ENCODE results near the gene FRRS1L. TPM values are rescaled to one million over a fixed set of nuclear protein-coding genes. Genes with fewer than 3 reads are reported as not detected.

Gene FRRS1L
- total RNA-seq, 1 experiment from 2014 or later, result not detected

DNA sequence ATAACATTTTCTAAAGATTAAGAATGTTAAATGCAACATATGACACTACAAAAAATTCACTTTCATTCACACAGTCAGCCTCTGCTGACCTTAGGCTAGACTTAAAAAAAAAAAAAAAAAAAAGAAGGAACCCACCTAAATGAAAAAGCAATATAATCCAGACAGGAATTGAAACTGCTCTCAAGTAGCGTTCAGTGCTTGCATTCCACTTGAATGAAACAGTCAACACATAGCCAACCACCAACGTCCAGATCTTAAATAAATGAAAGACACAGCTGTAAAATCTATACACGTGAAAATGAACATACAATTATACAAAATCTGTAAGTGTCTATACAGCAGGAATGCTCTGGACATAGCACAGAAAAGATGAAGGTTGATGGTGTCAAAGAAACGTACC, 58.7 kb downstream of the FRRS1L start:
- intact Hi-C loops (cut with micrococcal nuclease; ENCODE audit: unreplicated experiment), result loop anchor here (10.0 kb wide), 1 partner anchor 146 kb away; no protein-coding TSS in a partner anchor
- TF ChIP-seq CTCF (conservative IDR thresholded peaks at IDR 0.05) (no peak), EZH2 (IDR thresholded peaks at IDR 0.05; ENCODE audit: low read depth) (no peak)
- BruUV-seq (replicated peaks), result no TSS peak
- Histone ChIP-seq H3F3A (ENCODE audit: insufficient read depth, low read depth) (peaks cover 45% of the 10 kb centered on the region), H3K4me1 (replicated peaks; ENCODE audit: insufficient read depth) (peaks cover 70% of the 10 kb centered on the region), H3K36me3 (ENCODE audit: low read depth) (peaks cover 23% of the 10 kb centered on the region), H3K9me2 (ENCODE audit: insufficient read depth) (no peaks in the 10 kb centered on the region), H3K79me2 (ENCODE audit: low read depth) (peaks cover 98% of the 10 kb centered on the region), H3K9me3 (ENCODE audit: insufficient read depth, low read depth) (peaks cover 3% of the 10 kb centered on the region; the same call in 1 of the 2 replicates), H2AFZ (no peak overlapping the region), H3K27me3 (ENCODE audit: insufficient read depth, low read depth) (no peaks in the 10 kb centered on the region), H3K27ac (peak overlapping the region; percentile 62), H4K20me1 (ENCODE audit: insufficient read depth) (no peaks in the 10 kb centered on the region), H3K4me2 (peak overlapping the region; percentile 27), H3K4me3 (no peak overlapping the region)
- CTCF ChIA-PET, result interaction anchor here (0.6 kb wide), 1 partner anchor 1194 kb away, joined by 4 read pairs; no protein-coding TSS in a partner anchor
- no peak for DNase-seq
- POLR2A ChIA-PET (ENCODE audit: unreplicated experiment), result interaction anchor here (0.5 kb wide), 1 partner anchor 1894 kb away, joined by 4 read pairs; no protein-coding TSS in a partner anchor

- DNase-seq, result peak; percentile 40 to 75
- CTCF ChIA-PET, result no interaction called here
- no peak for TF ChIP-seq CTCF (conservative IDR thresholded peaks at IDR 0.05)
- H3K4me3 ChIP-seq, result no peak overlapping the region
- intact Hi-C loops (cut with micrococcal nuclease; ENCODE audit: unreplicated experiment), result loop anchor here (10.0 kb wide), 1 partner anchor 147 kb away; no protein-coding TSS in a partner anchor
- no peaks in the 10 kb centered on the region for H3K9me2 ChIP-seq (ENCODE audit: insufficient read depth)
- H3K27me3 ChIP-seq (ENCODE audit: insufficient read depth, low read depth), result no peaks in the 10 kb centered on the region
- H3K36me3 ChIP-seq (ENCODE audit: low read depth), result peaks cover 30% of the 10 kb centered on the region
- H2AFZ ChIP-seq, result no peak overlapping the region
- H3K79me2 ChIP-seq (ENCODE audit: low read depth), result peaks cover 98% of the 10 kb centered on the region
- H3F3A ChIP-seq (ENCODE audit: insufficient read depth, low read depth), result peaks cover 50% of the 10 kb centered on the region
- H3K9me3 ChIP-seq (ENCODE audit: insufficient read depth, low read depth), result peaks cover 9% of the 10 kb centered on the region; the same call in 1 of the 2 replicates
- BruUV-seq (replicated peaks), result no TSS peak
- no peaks in the 10 kb centered on the region for H4K20me1 ChIP-seq (ENCODE audit: insufficient read depth)
- peak overlapping the region; percentile 27 for H3K4me2 ChIP-seq
- peak overlapping the region; percentile 62 for H3K27ac ChIP-seq
- peaks cover 70% of the 10 kb centered on the region for H3K4me1 ChIP-seq (replicated peaks; ENCODE audit: insufficient read depth)
- POLR2A ChIA-PET (ENCODE audit: unreplicated experiment), result interaction anchor here (0.6 kb wide), 2 partner anchors 11 to 238 kb away, joined by 3 to 7 read pairs; no protein-coding TSS in a partner anchor
Measured at GRCh38 chr9:109107402-109108240, 59.4 kb downstream of the FRRS1L start.

- TF ChIP-seq EZH2 (IDR thresholded peaks at IDR 0.05; ENCODE audit: low read depth), result no peak
- TF ChIP-seq CTCF (conservative IDR thresholded peaks at IDR 0.05), result no peak
- peak; percentile 29 to 95 for DNase-seq
- BruUV-seq (replicated peaks), result no TSS peak
- Histone ChIP-seq H3K79me2 (ENCODE audit: low read depth) (peaks cover 92% of the 10 kb centered on the region), H4K20me1 (ENCODE audit: insufficient read depth) (no peaks in the 10 kb centered on the region), H3K4me3 (peak overlapping the region; percentile 25; the same call in 1 of the 2 replicates), H3K27me3 (ENCODE audit: insufficient read depth, low read depth) (no peaks in the 10 kb centered on the region), H3K27ac (peak overlapping the region; percentile 94), H2AFZ (no peak overlapping the region), H3F3A (ENCODE audit: insufficient read depth, low read depth) (peaks cover 65% of the 10 kb centered on the region), H3K4me1 (replicated peaks; ENCODE audit: insufficient read depth) (peaks cover 72% of the 10 kb centered on the region), H3K9me3 (ENCODE audit: insufficient read depth, low read depth) (peaks cover 9% of the 10 kb centered on the region; the same call in 1 of the 2 replicates), H3K36me3 (ENCODE audit: low read depth) (peaks cover 35% of the 10 kb centered on the region), H3K9me2 (ENCODE audit: insufficient read depth) (no peaks in the 10 kb centered on the region), H3K4me2 (peak overlapping the region; percentile 73)
- CTCF ChIA-PET, result no interaction called here
- intact Hi-C loops (cut with micrococcal nuclease; ENCODE audit: unreplicated experiment), result loop anchor here (5.0 to 10.0 kb wide), 2 partner anchors 90 to 153 kb away; partner anchors contain the start of gene CTNNAL1
- POLR2A ChIA-PET (ENCODE audit: unreplicated experiment), result interaction anchor here (0.6 kb wide), 2 partner anchors 17 to 205 kb away, joined by 4 read pairs; no protein-coding TSS in a partner anchor
Measured at GRCh38 chr9:109101810-109102209, 65.2 kb downstream of the FRRS1L start.

Data from PC-9 (cell line).